NCI-H1694 (cell line): ENCODE results near the gene ZFHX3.

Source experiments
- DNase-seq: peaks from one replicate; lab custom pipeline; 2025; lab: John Stamatoyannopoulos, UW

ZFHX3 gene

GRCh38 chr16:73037845-73038570 is 9.9 kb downstream of the ZFHX3 start:
- no peak for DNase-seq

- no peak for DNase-seq
Measured at GRCh38 chr16:73037331-73037745, 10.6 kb downstream of the ZFHX3 start.

GRCh38 chr16:73036074-73036826 is 11.7 kb downstream of the ZFHX3 start:
- no peak for DNase-seq

GRCh38 chr16:73034374-73034773 is 13.6 kb downstream of the ZFHX3 start:
- no peak for DNase-seq

- DNase-seq: no peak
Measured at GRCh38 chr16:73033271-73033998, 14.5 kb downstream of the ZFHX3 start.

GRCh38 chr16:73032541-73033270 is 15.2 kb downstream of the ZFHX3 start:
- no peak for DNase-seq

- DNase-seq: no peak
Measured at GRCh38 chr16:73031984-73032383, 15.9 kb downstream of the ZFHX3 start.

GRCh38 chr16:73031155-73031866 is 16.6 kb downstream of the ZFHX3 start:
- no peak for DNase-seq

- no peak for DNase-seq
Measured at GRCh38 chr16:73028721-73029361, 19.1 kb downstream of the ZFHX3 start.

GRCh38 chr16:73028263-73028662 is 19.7 kb downstream of the ZFHX3 start:
- no peak for DNase-seq

GRCh38 chr16:73027685-73028111 is 20.2 kb downstream of the ZFHX3 start:
- DNase-seq: no peak

- DNase-seq: no peak
Measured at GRCh38 chr16:73026754-73027684, 20.9 kb downstream of the ZFHX3 start.

- no peak for DNase-seq
Measured at GRCh38 chr16:73025856-73026210, 22.1 kb downstream of the ZFHX3 start.

- DNase-seq: no peak
Measured at GRCh38 chr16:73025151-73025855, 22.6 kb downstream of the ZFHX3 start.

- DNase-seq: no peak
Measured at GRCh38 chr16:73024571-73025105, 23.3 kb downstream of the ZFHX3 start.

- DNase-seq: no peak
Measured at GRCh38 chr16:73023752-73024570, 24.0 kb downstream of the ZFHX3 start.

GRCh38 chr16:73023320-73023719 is 24.6 kb downstream of the ZFHX3 start:
- DNase-seq: no peak

GRCh38 chr16:73022534-73022933 is 25.4 kb downstream of the ZFHX3 start:
- DNase-seq: no peak
